Ishikawa (cell line): ENCODE measurements around the gene SERPIND1.

Experiments used
- CEBPB ChIP-seq: IDR thresholded peaks from 2 replicates; pipeline ENCODE4 v1.6.1; 2012
- CREB1 ChIP-seq: IDR thresholded peaks from 2 replicates; pipeline ENCODE4 v1.6.1; 2012; ENCODE audit warnings: low read depth
- EGR1 ChIP-seq: IDR thresholded peaks from 2 replicates; pipeline ENCODE4 v1.6.1; 2012
- EP300 ChIP-seq: IDR thresholded peaks from 2 replicates; pipeline ENCODE4 v1.6.1; 2012; ENCODE audit warnings: borderline replicate concordance
- FOXM1 ChIP-seq: IDR thresholded peaks from 2 replicates; pipeline ENCODE4 v1.6.1; 2012; ENCODE audit warnings: low read depth, borderline replicate concordance
- MAX ChIP-seq: IDR thresholded peaks from 2 replicates; pipeline ENCODE4 v1.6.1; 2012
- NFIC ChIP-seq: IDR thresholded peaks from 2 replicates; pipeline ENCODE4 v1.6.1; 2012
- RAD21 ChIP-seq: IDR thresholded peaks from 2 replicates; pipeline ENCODE4 v1.6.1; 2012; ENCODE audit warnings: low read depth
- REST ChIP-seq: IDR thresholded peaks from 2 replicates; pipeline ENCODE4 v1.6.1; 2012; ENCODE audit warnings: low read depth, mild to moderate bottlenecking
- TAF1 ChIP-seq: IDR thresholded peaks from 2 replicates; pipeline ENCODE4 v1.6.1; 2012; ENCODE audit warnings: low read depth, mild to moderate bottlenecking
- TCF12 ChIP-seq: IDR thresholded peaks from 2 replicates; pipeline ENCODE4 v1.6.1; 2012; ENCODE audit warnings: low read depth
- TEAD4 ChIP-seq: IDR thresholded peaks from 2 replicates; pipeline ENCODE4 v1.6.1; 2012
- USF1 ChIP-seq: IDR thresholded peaks from 2 replicates; pipeline ENCODE4 v1.6.1; 2012
- YY1 ChIP-seq: IDR thresholded peaks from 2 replicates; pipeline ENCODE4 v1.6.1; 2012; ENCODE audit warnings: low read depth
- ZBTB7A ChIP-seq: IDR thresholded peaks from 2 replicates; pipeline ENCODE4 v1.6.1; 2012; ENCODE audit warnings: low read depth

Gene SERPIND1

GRCh38 chr22:20823264-20823663, 49.4 kb downstream of the SERPIND1 start:
- TF ChIP-seq EP300 = no peak
- TF ChIP-seq NFIC = no peak
- no peak for TF ChIP-seq ZBTB7A
- TF ChIP-seq FOXM1 = no peak
- TF ChIP-seq RAD21 = no peak
- TF ChIP-seq EGR1 = no peak
- no peak for TF ChIP-seq USF1
- TF ChIP-seq TEAD4 = no peak
- no peak for TF ChIP-seq CREB1
- TF ChIP-seq YY1 = no peak
- no peak for TF ChIP-seq MAX
- no peak for TF ChIP-seq TCF12
- no peak for TF ChIP-seq TAF1
- TF ChIP-seq CEBPB = no peak
- TF ChIP-seq REST = no peak

- TF ChIP-seq REST (no peak), ZBTB7A (no peak), TAF1 (no peak), TCF12 (no peak), NFIC (no peak), MAX (no peak), CREB1 (no peak), CEBPB (no peak), YY1 (no peak), TEAD4 (no peak), RAD21 (no peak), EP300 (no peak), USF1 (no peak), EGR1 (no peak), FOXM1 (no peak)
Observed at GRCh38 chr22:20825624-20826023, 51.7 kb downstream of the SERPIND1 start.

- TF ChIP-seq CEBPB (no peak), MAX (no peak), TEAD4 (no peak), USF1 (no peak), ZBTB7A (no peak), TAF1 (no peak), EGR1 (no peak), TCF12 (no peak), RAD21 (no peak), YY1 (no peak), CREB1 (no peak), NFIC (no peak), REST (no peak)
Observed at GRCh38 chr22:20829491-20830134, 55.7 kb downstream of the SERPIND1 start.

GRCh38 chr22:20833225-20833665, 59.3 kb downstream of the SERPIND1 start:
- TF ChIP-seq CREB1 = no peak
- TF ChIP-seq FOXM1 = no peak
- TF ChIP-seq TCF12 = no peak
